ENCODE data around the gene TSC22D1. TPM values are rescaled to one million over a fixed set of nuclear protein-coding genes. Genes with fewer than 3 reads are reported as not detected.

Gene TSC22D1
- total RNA-seq, 1 donor from 2014 or later, result 153 TPM

GRCh38 chr13:44474122-44474910 is 101.8 kb downstream of the TSC22D1 start:
- H3K4me1 Mint-ChIP-seq (ENCODE audit: low read depth), result peaks cover 21% of the 10 kb centered on the region
- TF ChIP-seq, protein P1, sequence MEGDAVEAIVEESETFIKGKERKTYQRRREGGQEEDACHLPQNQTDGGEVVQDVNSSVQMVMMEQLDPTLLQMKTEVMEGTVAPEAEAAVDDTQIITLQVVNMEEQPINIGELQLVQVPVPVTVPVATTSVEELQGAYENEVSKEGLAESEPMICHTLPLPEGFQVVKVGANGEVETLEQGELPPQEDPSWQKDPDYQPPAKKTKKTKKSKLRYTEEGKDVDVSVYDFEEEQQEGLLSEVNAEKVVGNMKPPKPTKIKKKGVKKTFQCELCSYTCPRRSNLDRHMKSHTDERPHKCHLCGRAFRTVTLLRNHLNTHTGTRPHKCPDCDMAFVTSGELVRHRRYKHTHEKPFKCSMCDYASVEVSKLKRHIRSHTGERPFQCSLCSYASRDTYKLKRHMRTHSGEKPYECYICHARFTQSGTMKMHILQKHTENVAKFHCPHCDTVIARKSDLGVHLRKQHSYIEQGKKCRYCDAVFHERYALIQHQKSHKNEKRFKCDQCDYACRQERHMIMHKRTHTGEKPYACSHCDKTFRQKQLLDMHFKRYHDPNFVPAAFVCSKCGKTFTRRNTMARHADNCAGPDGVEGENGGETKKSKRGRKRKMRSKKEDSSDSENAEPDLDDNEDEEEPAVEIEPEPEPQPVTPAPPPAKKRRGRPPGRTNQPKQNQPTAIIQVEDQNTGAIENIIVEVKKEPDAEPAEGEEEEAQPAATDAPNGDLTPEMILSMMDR (IDR thresholded peaks at IDR 0.05; ENCODE audit: unreplicated experiment), result no peak
- H3K36me3 Mint-ChIP-seq (ENCODE audit: insufficient read depth), result peaks cover 2% of the 10 kb centered on the region
- no peak overlapping the region for H3K4me3 Mint-ChIP-seq (ENCODE audit: low read depth)
- no peak for DNase-seq (ENCODE audit: low spot score, unreplicated experiment)
- H3K27ac Mint-ChIP-seq, result peak overlapping the region; percentile 69
- H3K27me3 Mint-ChIP-seq, result no peaks in the 10 kb centered on the region
- no peaks in the 10 kb centered on the region for H3K9me3 Mint-ChIP-seq (ENCODE audit: low read depth)

DNA sequence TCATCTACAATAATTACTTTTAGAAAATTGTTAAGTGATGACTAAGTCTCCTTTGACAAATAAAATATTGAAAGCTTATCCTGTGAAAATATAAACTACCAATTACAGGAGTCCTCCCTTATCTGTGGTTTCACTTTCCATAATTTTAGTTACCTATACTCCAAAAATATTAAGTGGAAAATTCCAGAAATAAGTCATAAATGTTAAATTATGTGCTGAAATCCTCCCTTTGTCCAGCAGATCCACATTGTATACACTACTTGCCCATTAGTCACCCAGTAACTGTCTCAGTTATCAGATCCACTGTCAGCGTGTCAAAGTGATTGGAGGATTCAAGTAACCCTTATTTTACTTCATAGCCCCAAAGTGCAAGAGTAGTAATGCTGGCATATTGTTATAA is 104.4 kb downstream of the TSC22D1 start:
- Mint-ChIP-seq H3K36me3 (ENCODE audit: insufficient read depth) (peaks cover 2% of the 10 kb centered on the region), H3K4me1 (ENCODE audit: low read depth) (peaks cover 32% of the 10 kb centered on the region), H3K27me3 (no peaks in the 10 kb centered on the region), H3K9me3 (ENCODE audit: low read depth) (no peaks in the 10 kb centered on the region), H3K4me3 (ENCODE audit: low read depth) (no peak overlapping the region), H3K27ac (no peak overlapping the region)
- DNase-seq (ENCODE audit: low spot score, unreplicated experiment), result no peak
- TF ChIP-seq, protein P1 (IDR thresholded peaks at IDR 0.05; ENCODE audit: unreplicated experiment), result no peak

DNA sequence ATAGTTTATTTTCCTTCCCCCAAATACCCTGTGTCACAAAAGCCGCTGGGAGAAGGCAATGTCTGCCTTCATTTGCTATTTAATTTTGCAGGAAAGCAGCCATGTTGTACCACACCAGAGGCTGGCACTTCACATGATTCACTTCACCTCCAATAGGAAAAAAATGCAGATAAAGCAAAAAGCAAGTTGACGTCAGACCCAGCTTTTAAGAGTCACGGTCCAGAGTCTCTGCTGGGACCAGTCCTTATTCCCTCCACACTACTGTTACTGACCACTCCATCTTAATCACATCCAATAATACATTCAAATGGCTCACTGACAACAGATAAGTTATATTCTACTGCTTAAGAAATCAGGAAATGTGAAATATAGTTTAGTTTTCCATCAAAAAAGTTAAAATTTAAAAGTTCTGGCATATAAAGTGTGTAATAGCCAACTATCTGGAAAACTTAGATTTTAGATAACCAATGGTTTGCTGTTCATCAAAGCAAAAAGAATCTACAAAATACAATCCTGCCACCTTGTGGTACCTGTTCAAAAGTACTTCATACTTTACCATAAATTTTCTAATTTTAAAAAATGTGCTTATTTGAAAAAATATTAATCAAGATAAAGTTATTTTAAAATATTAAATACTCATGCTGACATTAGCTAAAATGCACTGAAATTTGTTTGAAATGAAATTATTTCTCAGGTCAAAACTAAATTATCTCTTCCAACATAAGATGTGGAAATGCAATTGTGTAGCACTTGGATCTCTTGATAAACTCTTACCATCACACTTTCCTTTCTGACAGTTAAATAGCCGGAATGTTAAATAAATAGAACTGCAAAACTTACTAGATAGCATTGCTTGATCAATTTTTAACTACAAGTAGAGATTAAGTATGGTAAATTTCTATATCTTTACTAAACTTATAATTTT is 105.2 kb downstream of the TSC22D1 start:
- Mint-ChIP-seq H3K27ac (no peak overlapping the region), H3K4me3 (ENCODE audit: low read depth) (no peak overlapping the region), H3K27me3 (no peaks in the 10 kb centered on the region), H3K36me3 (ENCODE audit: insufficient read depth) (peaks cover 2% of the 10 kb centered on the region), H3K9me3 (ENCODE audit: low read depth) (no peaks in the 10 kb centered on the region), H3K4me1 (ENCODE audit: low read depth) (peaks cover 32% of the 10 kb centered on the region)
- TF ChIP-seq, protein P1 (IDR thresholded peaks at IDR 0.05; ENCODE audit: unreplicated experiment), result peak; percentile 76
- no peak for DNase-seq (ENCODE audit: low spot score, unreplicated experiment)

- Mint-ChIP-seq H3K9me3 (ENCODE audit: low read depth) (no peaks in the 10 kb centered on the region), H3K27ac (no peak overlapping the region), H3K4me1 (ENCODE audit: low read depth) (peaks cover 31% of the 10 kb centered on the region), H3K4me3 (ENCODE audit: low read depth) (no peak overlapping the region), H3K27me3 (no peaks in the 10 kb centered on the region), H3K36me3 (ENCODE audit: insufficient read depth) (peaks cover 2% of the 10 kb centered on the region)
- DNase-seq (ENCODE audit: low spot score, unreplicated experiment), result no peak
- TF ChIP-seq, protein P1 (IDR thresholded peaks at IDR 0.05; ENCODE audit: unreplicated experiment), result no peak
These were observed 107.3 kb downstream of the TSC22D1 start for GRCh38 chr13:44468874-44469273.

GRCh38 chr13:44465318-44465717 is 110.8 kb downstream of the TSC22D1 start:
- Mint-ChIP-seq H3K27ac (no peak overlapping the region), H3K9me3 (ENCODE audit: low read depth) (no peaks in the 10 kb centered on the region), H3K4me1 (ENCODE audit: low read depth) (peaks cover 32% of the 10 kb centered on the region), H3K4me3 (ENCODE audit: low read depth) (no peak overlapping the region), H3K36me3 (ENCODE audit: insufficient read depth) (no peaks in the 10 kb centered on the region), H3K27me3 (no peaks in the 10 kb centered on the region)
- TF ChIP-seq, protein P1 (IDR thresholded peaks at IDR 0.05; ENCODE audit: unreplicated experiment), result no peak
- no peak for DNase-seq (ENCODE audit: low spot score, unreplicated experiment)

All from progenitor cell of endocrine pancreas (in vitro differentiated cells).